Progenitor cell of endocrine pancreas (in vitro differentiated cells): ENCODE results near the gene CPM. TPM values are rescaled to one million over a fixed set of nuclear protein-coding genes. Genes with fewer than 3 reads are reported as not detected.

ENCODE experiments used
- DNase-seq: peaks from one replicate; pipeline ENCODE4 v3.0.0; 2021; ENCODE audit warnings: low spot score; ENCODE audit not compliant: unreplicated experiment
- H3K27ac Mint-ChIP-seq: 2 replicates; pipeline ENCODE4 v1.8.0; 2021; ENCODE audit warnings: mild to moderate bottlenecking, moderate library complexity, mixed read lengths
- H3K27me3 Mint-ChIP-seq: 2 replicates; pipeline ENCODE4 v1.8.0; 2021; ENCODE audit warnings: mixed read lengths
- H3K36me3 Mint-ChIP-seq: 2 replicates; pipeline ENCODE4 v1.8.0; 2022; ENCODE audit warnings: mixed read lengths; ENCODE audit not compliant: insufficient read depth
- H3K4me1 Mint-ChIP-seq: 2 replicates; pipeline ENCODE4 v1.8.0; 2021; ENCODE audit warnings: low read depth, mixed read lengths
- H3K4me3 Mint-ChIP-seq: 2 replicates; pipeline ENCODE4 v1.8.0; 2021; ENCODE audit warnings: low read depth, mild to moderate bottlenecking, moderate library complexity, mixed read lengths
- H3K9me3 Mint-ChIP-seq: 2 replicates; pipeline ENCODE4 v1.8.0; 2021; ENCODE audit warnings: low read depth, mixed read lengths
- total RNA-seq: library from RNA; stranded (reverse); gene quantifications from 2 replicates; pipeline ENCODE4 v1.2.1, GENCODE V29; 2021
- TF ChIP-seq, protein P1 (sequence below): fragments of 200-600 bp; sonication (generic); IDR thresholded peaks from one replicate; pipeline ENCODE4 v1.5.0; 2021; ENCODE audit warnings: antibody characterized with exemption, mild to moderate bottlenecking; ENCODE audit not compliant: unreplicated experiment

Gene CPM
- total RNA-seq, 1 donor from 2014 or later, result 28.0 TPM

DNA sequence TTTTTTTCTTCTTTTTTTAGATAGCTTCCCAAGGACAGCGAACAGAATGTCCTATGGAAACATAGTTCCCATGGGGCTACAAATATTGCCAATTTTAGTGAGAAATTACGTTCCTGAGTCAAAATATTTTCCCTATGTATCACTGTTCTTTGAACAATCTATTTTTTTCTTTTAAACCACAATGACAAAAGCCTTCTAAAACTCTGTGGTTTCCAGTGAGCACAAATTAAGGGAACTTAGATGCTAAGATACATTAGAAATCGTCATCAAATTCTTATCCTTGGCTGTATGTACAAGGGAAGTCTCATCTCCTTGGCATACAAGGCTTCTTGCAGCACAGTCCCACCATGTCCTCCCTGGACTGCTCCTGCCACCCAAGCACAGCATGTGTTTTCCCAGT, 17.9 kb downstream of the CPM start:
- H3K27me3 Mint-ChIP-seq, result no peaks in the 10 kb centered on the region
- H3K4me1 Mint-ChIP-seq, result peaks cover 2% of the 10 kb centered on the region
- H3K36me3 Mint-ChIP-seq, result no peaks in the 10 kb centered on the region
- no peaks in the 10 kb centered on the region for H3K9me3 Mint-ChIP-seq
- TF ChIP-seq, protein P1, sequence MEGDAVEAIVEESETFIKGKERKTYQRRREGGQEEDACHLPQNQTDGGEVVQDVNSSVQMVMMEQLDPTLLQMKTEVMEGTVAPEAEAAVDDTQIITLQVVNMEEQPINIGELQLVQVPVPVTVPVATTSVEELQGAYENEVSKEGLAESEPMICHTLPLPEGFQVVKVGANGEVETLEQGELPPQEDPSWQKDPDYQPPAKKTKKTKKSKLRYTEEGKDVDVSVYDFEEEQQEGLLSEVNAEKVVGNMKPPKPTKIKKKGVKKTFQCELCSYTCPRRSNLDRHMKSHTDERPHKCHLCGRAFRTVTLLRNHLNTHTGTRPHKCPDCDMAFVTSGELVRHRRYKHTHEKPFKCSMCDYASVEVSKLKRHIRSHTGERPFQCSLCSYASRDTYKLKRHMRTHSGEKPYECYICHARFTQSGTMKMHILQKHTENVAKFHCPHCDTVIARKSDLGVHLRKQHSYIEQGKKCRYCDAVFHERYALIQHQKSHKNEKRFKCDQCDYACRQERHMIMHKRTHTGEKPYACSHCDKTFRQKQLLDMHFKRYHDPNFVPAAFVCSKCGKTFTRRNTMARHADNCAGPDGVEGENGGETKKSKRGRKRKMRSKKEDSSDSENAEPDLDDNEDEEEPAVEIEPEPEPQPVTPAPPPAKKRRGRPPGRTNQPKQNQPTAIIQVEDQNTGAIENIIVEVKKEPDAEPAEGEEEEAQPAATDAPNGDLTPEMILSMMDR, result no peak
- no peak for DNase-seq
- no peak overlapping the region for H3K4me3 Mint-ChIP-seq
- no peak overlapping the region for H3K27ac Mint-ChIP-seq

DNA sequence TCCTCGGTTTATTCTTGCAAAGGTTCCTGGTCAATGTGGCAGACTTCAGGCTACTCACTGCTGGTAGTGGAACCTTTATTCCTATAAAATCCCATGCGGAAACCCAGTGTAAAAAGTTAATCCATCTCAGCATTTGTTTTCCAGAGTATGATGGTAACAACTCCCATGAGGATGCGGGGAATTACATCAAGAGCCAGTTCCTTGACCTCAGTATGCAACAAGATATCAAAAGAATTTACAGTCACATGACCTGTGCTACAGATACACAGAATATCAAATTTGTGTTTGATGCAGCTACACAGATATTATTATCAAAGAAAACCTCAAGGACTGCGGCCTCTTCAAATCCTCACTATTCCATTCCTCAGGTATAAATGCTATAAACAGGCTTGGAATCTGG, 19.3 kb downstream of the CPM start:
- DNase-seq, result no peak
- no peak overlapping the region for H3K27ac Mint-ChIP-seq
- H3K4me1 Mint-ChIP-seq, result peaks cover 2% of the 10 kb centered on the region
- no peak overlapping the region for H3K4me3 Mint-ChIP-seq
- peaks cover under 1% of the 10 kb centered on the region for H3K36me3 Mint-ChIP-seq
- no peaks in the 10 kb centered on the region for H3K9me3 Mint-ChIP-seq
- TF ChIP-seq, protein P1, result no peak
- no peaks in the 10 kb centered on the region for H3K27me3 Mint-ChIP-seq

DNA sequence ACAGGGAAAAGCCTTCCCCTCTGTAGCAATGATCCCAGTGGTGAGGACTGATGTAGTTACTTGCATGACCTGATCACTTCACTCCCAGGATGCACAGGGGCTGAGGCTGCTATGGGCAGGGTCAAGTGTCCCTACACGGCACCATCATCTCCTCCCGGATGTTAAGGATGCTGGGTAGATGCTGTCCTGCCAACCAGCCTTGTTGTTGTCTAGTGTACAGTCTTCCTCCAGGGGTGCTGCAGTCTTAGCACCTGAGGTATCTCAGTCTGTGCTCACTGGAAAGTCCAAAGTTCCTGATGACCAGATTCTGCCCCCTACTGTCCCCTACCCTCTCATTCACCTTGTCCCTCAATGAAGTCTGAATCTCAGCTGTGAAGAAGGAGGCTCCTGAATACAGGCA, 20.1 kb downstream of the CPM start:
- Mint-ChIP-seq H3K4me3 (no peak overlapping the region), H3K27me3 (no peaks in the 10 kb centered on the region), H3K27ac (no peak overlapping the region), H3K9me3 (no peaks in the 10 kb centered on the region), H3K36me3 (peaks cover 3% of the 10 kb centered on the region), H3K4me1 (peaks cover 2% of the 10 kb centered on the region)
- TF ChIP-seq, protein P1, result no peak
- DNase-seq, result no peak

DNA sequence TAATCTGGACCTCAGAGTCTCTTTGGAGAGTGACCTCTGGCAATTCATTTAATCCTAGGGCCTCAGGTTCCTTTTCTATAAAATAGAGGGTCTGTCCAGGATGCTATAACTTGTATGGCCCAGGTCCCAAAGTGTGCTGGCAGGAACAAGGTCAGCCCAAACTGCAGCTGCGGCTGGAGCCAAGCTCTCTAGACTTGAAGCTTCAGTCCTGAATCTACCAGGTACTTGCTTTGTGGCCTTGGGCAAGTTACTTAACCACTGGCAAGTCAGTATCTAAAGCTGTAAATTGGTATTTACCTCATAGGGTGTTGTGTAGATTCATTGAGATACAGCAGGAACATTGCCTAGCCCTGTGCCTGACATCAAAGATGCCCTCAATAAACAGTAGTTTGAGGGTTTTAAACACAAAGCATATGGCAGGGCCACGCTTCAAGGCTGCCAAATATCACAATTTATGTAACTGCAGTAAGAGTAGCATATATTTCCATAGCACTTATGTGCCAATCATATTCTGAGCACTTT, 21.7 kb downstream of the CPM start:
- Mint-ChIP-seq H3K27me3 (no peaks in the 10 kb centered on the region), H3K4me3 (no peak overlapping the region), H3K9me3 (no peaks in the 10 kb centered on the region), H3K36me3 (peaks cover 3% of the 10 kb centered on the region), H3K4me1 (peaks cover 2% of the 10 kb centered on the region), H3K27ac (no peak overlapping the region)
- DNase-seq, result no peak
- TF ChIP-seq, protein P1, result no peak

DNA sequence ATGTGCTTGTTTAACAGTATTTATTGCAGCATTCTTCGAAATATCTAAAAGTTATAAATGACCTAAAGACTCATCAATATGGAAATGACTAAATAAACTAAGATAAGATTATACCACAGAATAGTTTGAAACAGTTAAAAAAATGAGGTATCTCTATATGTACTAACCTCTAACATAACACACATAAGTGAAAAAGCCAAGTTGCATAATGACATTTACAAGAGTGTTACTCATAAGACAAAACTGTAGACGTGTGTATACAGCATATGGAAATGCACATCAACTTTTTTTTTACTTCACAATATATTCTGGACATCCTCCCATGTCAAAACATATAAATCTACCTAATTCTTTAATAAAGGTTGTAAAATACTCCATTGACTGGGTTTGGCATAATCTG, 22.8 kb downstream of the CPM start:
- H3K4me3 Mint-ChIP-seq, result no peak overlapping the region
- TF ChIP-seq, protein P1, result no peak
- no peaks in the 10 kb centered on the region for H3K9me3 Mint-ChIP-seq
- no peaks in the 10 kb centered on the region for H3K27me3 Mint-ChIP-seq
- no peak overlapping the region for H3K27ac Mint-ChIP-seq
- peaks cover 3% of the 10 kb centered on the region for H3K36me3 Mint-ChIP-seq
- DNase-seq, result no peak
- H3K4me1 Mint-ChIP-seq, result no peaks in the 10 kb centered on the region
